Prostate gland (tissue), 2 donors: ENCODE results near the gene RIMS1.

Source experiments
- POLR2A ChIP-seq: fragments of 450-650 bp; IDR thresholded peaks from one replicate; pipeline ENCODE4 v1.6.1; 2016; ENCODE audit warnings: antibody characterized with exemption, mild to moderate bottlenecking
- POLR2AphosphoS5 ChIP-seq: sonication (generic); formaldehyde crosslinking; IDR thresholded peaks from one replicate; pipeline ENCODE4 v1.6.1; 2017; ENCODE audit warnings: antibody characterized with exemption
- TF ChIP-seq, protein P1 (sequence below), 4 experiments: fragments of 200-600 bp in 2 of 4; fragments of 450-650 bp in 2 of 4; sonication (generic) in 2 of 4; IDR thresholded peaks; 1 replicate in 3 of 4; 2 replicates in 1 of 4; pipeline ENCODE4 v1.5.1; 2016 to 2019; ENCODE audit warnings: antibody characterized with exemption in 4 of 4, mild to moderate bottlenecking in 2 of 4, moderate library complexity in 2 of 4

DNA sequence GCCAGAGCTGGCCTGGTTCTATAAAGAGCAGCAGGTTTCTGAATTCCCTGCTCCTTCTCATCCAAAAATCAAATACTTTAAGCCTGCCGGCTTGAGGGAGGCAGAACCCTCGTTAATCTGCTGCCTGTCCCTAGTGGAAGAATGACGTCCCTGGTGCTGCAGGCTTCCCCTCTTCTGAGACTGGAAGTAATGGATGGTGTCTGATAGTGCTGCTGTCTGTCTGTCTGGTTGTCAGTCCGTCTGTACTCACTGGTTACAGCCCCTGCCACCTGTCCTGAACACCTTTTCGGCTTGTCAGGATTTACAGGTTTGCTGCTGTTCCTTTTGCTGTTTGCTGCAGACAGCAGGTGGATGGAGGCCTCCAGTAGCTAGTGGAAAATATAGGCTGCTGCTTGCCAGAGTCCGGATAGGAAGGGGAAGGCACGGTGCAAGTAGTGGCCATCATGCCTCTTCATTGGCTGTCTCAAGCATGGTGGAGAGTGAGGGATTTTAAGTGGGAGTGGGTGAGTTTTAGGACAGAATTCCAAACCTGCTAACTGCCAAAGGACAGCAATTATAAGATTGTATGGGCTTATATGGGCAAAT lies 2.5 kb downstream of the RIMS1 start:
- TF ChIP-seq POLR2AphosphoS5: no peak
- TF ChIP-seq, protein P1, sequence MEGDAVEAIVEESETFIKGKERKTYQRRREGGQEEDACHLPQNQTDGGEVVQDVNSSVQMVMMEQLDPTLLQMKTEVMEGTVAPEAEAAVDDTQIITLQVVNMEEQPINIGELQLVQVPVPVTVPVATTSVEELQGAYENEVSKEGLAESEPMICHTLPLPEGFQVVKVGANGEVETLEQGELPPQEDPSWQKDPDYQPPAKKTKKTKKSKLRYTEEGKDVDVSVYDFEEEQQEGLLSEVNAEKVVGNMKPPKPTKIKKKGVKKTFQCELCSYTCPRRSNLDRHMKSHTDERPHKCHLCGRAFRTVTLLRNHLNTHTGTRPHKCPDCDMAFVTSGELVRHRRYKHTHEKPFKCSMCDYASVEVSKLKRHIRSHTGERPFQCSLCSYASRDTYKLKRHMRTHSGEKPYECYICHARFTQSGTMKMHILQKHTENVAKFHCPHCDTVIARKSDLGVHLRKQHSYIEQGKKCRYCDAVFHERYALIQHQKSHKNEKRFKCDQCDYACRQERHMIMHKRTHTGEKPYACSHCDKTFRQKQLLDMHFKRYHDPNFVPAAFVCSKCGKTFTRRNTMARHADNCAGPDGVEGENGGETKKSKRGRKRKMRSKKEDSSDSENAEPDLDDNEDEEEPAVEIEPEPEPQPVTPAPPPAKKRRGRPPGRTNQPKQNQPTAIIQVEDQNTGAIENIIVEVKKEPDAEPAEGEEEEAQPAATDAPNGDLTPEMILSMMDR (IDR thresholded peaks at IDR 0.05): no peak
- no peak for TF ChIP-seq POLR2A
